GM12878 (cell line): ENCODE results near the gene BEST3. TPM values are rescaled to one million over a fixed set of nuclear protein-coding genes. Genes with fewer than 3 reads are reported as not detected.

Experiments used
- ASH2L ChIP-seq: fragments of 300-600, 200-600 bp; sonication (generic); IDR thresholded peaks from 2 replicates; pipeline ENCODE4 v1.6.1; 2017; ENCODE audit warnings: low read depth, mild to moderate bottlenecking, borderline replicate concordance
- CTCF ChIP-seq, 3 experiments: IDR thresholded peaks in 2 of 3; conservative IDR thresholded peaks in 1 of 3; 2 replicates each; pipeline ENCODE4 v1.5.1; 2011; ENCODE audit warnings: low read depth in 3 of 3, low read length in 3 of 3, mild to moderate bottlenecking in 3 of 3, control low read depth in 2 of 3, moderate library complexity in 2 of 3, inconsistent platforms in 1 of 3, mixed read lengths in 1 of 3; ENCODE audit not compliant: control insufficient read depth in 2 of 3, insufficient read depth in 1 of 3; ENCODE audit errors: extremely low read depth in 1 of 3
- DPF2 ChIP-seq: fragments of 450-650 bp; IDR thresholded peaks from 2 replicates; pipeline ENCODE4 v1.6.1; 2017; ENCODE audit warnings: mild to moderate bottlenecking
- RAD51 ChIP-seq: fragments of 450-650 bp; IDR thresholded peaks from 2 replicates; pipeline ENCODE4 v1.6.1; 2016; ENCODE audit warnings: moderate library complexity, mild to moderate bottlenecking, inconsistent platforms
- RUNX3 ChIP-seq: IDR thresholded peaks from 2 replicates; pipeline ENCODE4 v1.6.1; 2012; ENCODE audit warnings: low read length, inconsistent platforms
- ZBED1 ChIP-seq: IDR thresholded peaks from 2 replicates; pipeline ENCODE4 v1.6.1; 2016; ENCODE audit warnings: borderline replicate concordance
- ZBTB40 ChIP-seq: fragments of 450-650 bp; IDR thresholded peaks from 2 replicates; pipeline ENCODE4 v1.6.1; 2016; ENCODE audit warnings: mild to moderate bottlenecking, moderate library complexity, borderline replicate concordance
- ZNF24 ChIP-seq: fragments of 450-650 bp; IDR thresholded peaks from 2 replicates; pipeline ENCODE4 v1.6.1; 2017; ENCODE audit warnings: antibody characterized with exemption, mild to moderate bottlenecking
- ZNF384 ChIP-seq: IDR thresholded peaks from 2 replicates; pipeline ENCODE4 v1.6.1; 2012; ENCODE audit warnings: low read depth, mild to moderate bottlenecking, low read length, improper control_type of control experiment, borderline replicate concordance
- polyA plus RNA-seq, 11 experiments: library from polyadenylated mRNA; depleted of rRNA in 4 of 11; unstranded in 6 of 11; stranded (reverse) in 5 of 11; fragments of >200 nt; fragmentation: Nextera tagmentation in 4 of 11; fragmentation: Illumina TruSeq in 1 of 11; extraction: Ambion mirVana in 4 of 11; extraction: Trizol in 1 of 11; gene quantifications; 1 replicate in 1 of 11; 2 replicates in 10 of 11; pipeline versions ENCODE4 v1.2.1 to v1.2.3, GENCODE V29; 2011 to 2016; ENCODE audit warnings: inconsistent platforms in 2 of 11, missing spikeins in 2 of 11, low read depth in 1 of 11
- total RNA-seq, 4 experiments: library from RNA; depleted of rRNA in 3 of 4; stranded (reverse); fragments of >200 nt in 3 of 4; fragmentation: Illumina TruSeq in 1 of 4; extraction: Trizol in 1 of 4; gene quantifications; 2 replicates each; pipeline versions ENCODE4 v1.2.1 to v1.2.3, GENCODE V29; 2013 to 2021

The BEST3 gene
- total and polyA plus RNA-seq, 10 of the 15 experiments (the other 5 are each of a cell fraction or from before 2014, with no cell fraction given): not detected

- no peak for TF ChIP-seq ASH2L
- TF ChIP-seq ZBED1: no peak
- no peak for TF ChIP-seq ZNF24
- no peak for TF ChIP-seq RUNX3
- TF ChIP-seq CTCF (IDR thresholded peaks at IDR 0.05 in 2 of 3, conservative IDR thresholded peaks at IDR 0.05 in 1 of 3; ENCODE audit: control insufficient read depth in 2 of 3, extremely low read depth in 1 of 3, insufficient read depth in 1 of 3, low read depth in 3 of 3, low read length in 3 of 3): no peak
- no peak for TF ChIP-seq DPF2
- no peak for TF ChIP-seq RAD51
- TF ChIP-seq ZBTB40: no peak
- TF ChIP-seq ZNF384: no peak
Measured at GRCh38 chr12:69671597-69671996, 27.5 kb downstream of the BEST3 start (continued).
